IMR-90 (cell line): Measurements from ENCODE around the gene C1orf116.

Experiments used
- BHLHE40 ChIP-seq: fragments of 150-350 bp; IDR thresholded peaks from 2 replicates; pipeline ENCODE4 v1.6.1; 2016; ENCODE audit warnings: mild to moderate bottlenecking, low read depth, low read length
- CEBPB ChIP-seq: IDR thresholded peaks from 2 replicates; pipeline ENCODE4 v1.6.1; 2012; ENCODE audit warnings: low read depth, low read length, improper control_type of control experiment
- CHD1 ChIP-seq: IDR thresholded peaks from 2 replicates; pipeline ENCODE4 v1.6.1; 2012; ENCODE audit warnings: low read depth, low read length, improper control_type of control experiment
- CTCF ChIP-seq: conservative IDR thresholded peaks from 2 replicates; pipeline ENCODE4 v1.5.1; 2012; ENCODE audit warnings: mild to moderate bottlenecking, low read depth, low read length, improper control_type of control experiment
- FOS ChIP-seq: fragments of 150-350 bp; IDR thresholded peaks from 2 replicates; pipeline ENCODE4 v1.6.1; 2016; ENCODE audit warnings: low read depth, low read length
- MAFK ChIP-seq: IDR thresholded peaks from 2 replicates; pipeline ENCODE4 v1.6.1; 2012; ENCODE audit warnings: low read depth, low read length, improper control_type of control experiment
- MAZ ChIP-seq: IDR thresholded peaks from 2 replicates; pipeline ENCODE4 v1.6.1; 2012; ENCODE audit warnings: low read depth, mild to moderate bottlenecking, low read length, improper control_type of control experiment, moderate library complexity, borderline replicate concordance
- MXI1 ChIP-seq: IDR thresholded peaks from 2 replicates; pipeline ENCODE4 v1.6.1; 2012; ENCODE audit warnings: low read depth, mild to moderate bottlenecking, low read length, moderate library complexity, borderline replicate concordance
- POLR2A ChIP-seq: IDR thresholded peaks from 2 replicates; pipeline ENCODE4 v1.6.1; 2012; ENCODE audit warnings: mild to moderate bottlenecking, low read depth, low read length
- RAD21 ChIP-seq: IDR thresholded peaks from 2 replicates; pipeline ENCODE4 v1.6.1; 2012; ENCODE audit warnings: low read length, improper control_type of control experiment
- RCOR1 ChIP-seq: IDR thresholded peaks from 2 replicates; pipeline ENCODE4 v1.6.1; 2012; ENCODE audit warnings: mild to moderate bottlenecking, low read length, improper control_type of control experiment; ENCODE audit not compliant: insufficient replicate concordance
- RFX5 ChIP-seq: IDR thresholded peaks from 2 replicates; pipeline ENCODE4 v1.8.0; 2012; ENCODE audit warnings: low read depth, mild to moderate bottlenecking, low read length, moderate library complexity
- SMC3 ChIP-seq: fragments of 150-350 bp; IDR thresholded peaks from 2 replicates; pipeline ENCODE4 v1.6.1; 2016; ENCODE audit warnings: low read depth, mild to moderate bottlenecking, antibody characterized with exemption, low read length, moderate library complexity
- TF ChIP-seq, protein P1 (sequence below): fragments of 150-350 bp; IDR thresholded peaks from 2 replicates; pipeline ENCODE4 v1.6.1; 2017; ENCODE audit warnings: mild to moderate bottlenecking, antibody characterized with exemption, low read length, low read depth

DNA sequence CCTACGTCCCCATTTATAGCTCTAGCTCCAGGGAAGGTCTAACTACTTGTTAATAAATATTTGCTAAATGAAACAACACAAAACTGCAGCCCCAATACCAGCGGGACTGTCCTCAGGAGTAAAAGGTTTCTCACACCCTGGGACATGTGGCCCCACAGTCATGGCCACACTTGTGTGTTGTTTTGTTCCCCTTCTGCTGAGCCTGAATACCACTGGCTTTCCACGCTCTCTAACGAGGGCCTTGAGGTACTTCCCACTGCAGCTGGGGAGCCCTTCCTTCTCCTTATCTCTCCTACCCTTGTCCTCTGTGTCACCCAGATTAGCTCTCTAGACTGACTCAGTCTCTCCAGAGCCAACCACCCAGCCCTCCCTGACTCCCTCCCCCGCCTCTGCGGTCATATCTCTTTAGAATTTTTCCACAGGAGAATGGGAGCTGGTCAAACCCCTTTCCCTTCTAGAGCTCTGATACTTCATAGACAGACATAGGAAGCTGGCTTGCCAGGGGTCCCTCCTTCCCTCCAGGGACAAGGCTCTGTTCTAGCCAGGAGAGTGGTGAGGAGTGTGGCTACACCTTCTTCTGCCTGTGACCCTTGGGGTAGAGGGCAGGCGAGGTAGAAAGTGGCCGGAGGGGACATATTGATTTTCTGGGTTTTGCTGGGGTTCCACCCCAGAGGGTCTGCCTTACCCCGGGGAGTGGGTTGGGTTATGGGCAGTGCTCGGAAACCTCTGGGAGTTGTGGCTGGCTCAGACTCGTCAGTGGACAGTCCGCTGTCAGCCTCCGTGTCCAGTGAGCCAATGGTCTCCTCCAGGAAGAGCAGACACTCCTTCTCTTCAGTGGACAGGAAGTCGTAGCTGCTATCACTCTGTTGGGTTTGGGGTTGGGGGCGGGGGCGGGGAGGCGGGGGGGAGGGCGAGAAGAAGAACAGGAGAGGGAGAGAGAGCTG lies 8.1 kb downstream of the C1orf116 start:
- TF ChIP-seq CTCF (no peak), CHD1 (no peak), POLR2A (no peak), RCOR1 (no peak), SMC3 (no peak), MAZ (no peak), CEBPB (no peak), RFX5 (no peak), FOS (no peak), MAFK (no peak), BHLHE40 (no peak), RAD21 (no peak), MXI1 (no peak)
- TF ChIP-seq, protein P1, sequence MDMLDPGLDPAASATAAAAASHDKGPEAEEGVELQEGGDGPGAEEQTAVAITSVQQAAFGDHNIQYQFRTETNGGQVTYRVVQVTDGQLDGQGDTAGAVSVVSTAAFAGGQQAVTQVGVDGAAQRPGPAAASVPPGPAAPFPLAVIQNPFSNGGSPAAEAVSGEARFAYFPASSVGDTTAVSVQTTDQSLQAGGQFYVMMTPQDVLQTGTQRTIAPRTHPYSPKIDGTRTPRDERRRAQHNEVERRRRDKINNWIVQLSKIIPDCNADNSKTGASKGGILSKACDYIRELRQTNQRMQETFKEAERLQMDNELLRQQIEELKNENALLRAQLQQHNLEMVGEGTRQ = no peak
